Nephron (organoid): ENCODE measurements around the gene TECRL.

Experiments used
- H3K27ac Mint-ChIP-seq, 3 experiments: 2 replicates each; pipeline ENCODE4 v1.8.0; 2020; ENCODE audit warnings: mixed read lengths in 3 of 3, mild to moderate bottlenecking in 2 of 3, moderate library complexity in 1 of 3
- H3K27me3 Mint-ChIP-seq: 2 replicates; pipeline ENCODE4 v1.8.0; 2021; ENCODE audit warnings: low read depth, mild to moderate bottlenecking, moderate library complexity, mixed read lengths
- H3K36me3 Mint-ChIP-seq: 2 replicates; pipeline ENCODE4 v1.8.0; 2020; ENCODE audit warnings: low read depth, mixed read lengths
- H3K4me1 Mint-ChIP-seq: 2 replicates; pipeline ENCODE4 v1.8.0; 2020; ENCODE audit warnings: mixed read lengths
- H3K4me3 Mint-ChIP-seq, 3 experiments: 2 replicates each; pipeline ENCODE4 v1.8.0; 2020; ENCODE audit warnings: mild to moderate bottlenecking in 3 of 3, mixed read lengths in 3 of 3, moderate library complexity in 2 of 3
- H3K9me3 Mint-ChIP-seq: 2 replicates; pipeline ENCODE4 v1.8.0; 2020; ENCODE audit warnings: mixed read lengths
- TF ChIP-seq, protein P1 (sequence below), 3 experiments: fragments of 200-600 bp; sonication (generic); IDR thresholded peaks; one replicate each; pipeline ENCODE4 v1.5.0; 2021; ENCODE audit warnings: antibody characterized with exemption in 3 of 3; ENCODE audit not compliant: unreplicated experiment in 3 of 3

TECRL gene

DNA sequence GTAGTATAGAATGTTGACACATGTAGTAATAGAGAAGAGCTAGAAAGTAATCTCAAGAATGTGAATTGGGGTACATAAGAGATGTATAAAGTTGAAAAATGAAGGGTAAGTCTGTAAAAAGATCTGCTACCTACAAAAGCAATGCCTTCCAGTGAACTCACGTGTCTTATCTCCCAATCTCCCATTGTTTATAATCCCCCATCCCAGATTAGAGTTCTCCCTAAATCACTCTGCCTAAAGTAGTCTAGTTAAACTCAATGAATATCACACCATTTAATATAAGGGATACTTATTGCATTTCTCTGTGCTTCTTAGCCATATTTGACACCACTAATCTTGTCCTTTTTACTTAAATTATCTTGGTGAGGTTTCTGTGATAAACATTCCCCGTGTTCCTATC, 6.6 kb downstream of the TECRL start:
- TF ChIP-seq, protein P1, sequence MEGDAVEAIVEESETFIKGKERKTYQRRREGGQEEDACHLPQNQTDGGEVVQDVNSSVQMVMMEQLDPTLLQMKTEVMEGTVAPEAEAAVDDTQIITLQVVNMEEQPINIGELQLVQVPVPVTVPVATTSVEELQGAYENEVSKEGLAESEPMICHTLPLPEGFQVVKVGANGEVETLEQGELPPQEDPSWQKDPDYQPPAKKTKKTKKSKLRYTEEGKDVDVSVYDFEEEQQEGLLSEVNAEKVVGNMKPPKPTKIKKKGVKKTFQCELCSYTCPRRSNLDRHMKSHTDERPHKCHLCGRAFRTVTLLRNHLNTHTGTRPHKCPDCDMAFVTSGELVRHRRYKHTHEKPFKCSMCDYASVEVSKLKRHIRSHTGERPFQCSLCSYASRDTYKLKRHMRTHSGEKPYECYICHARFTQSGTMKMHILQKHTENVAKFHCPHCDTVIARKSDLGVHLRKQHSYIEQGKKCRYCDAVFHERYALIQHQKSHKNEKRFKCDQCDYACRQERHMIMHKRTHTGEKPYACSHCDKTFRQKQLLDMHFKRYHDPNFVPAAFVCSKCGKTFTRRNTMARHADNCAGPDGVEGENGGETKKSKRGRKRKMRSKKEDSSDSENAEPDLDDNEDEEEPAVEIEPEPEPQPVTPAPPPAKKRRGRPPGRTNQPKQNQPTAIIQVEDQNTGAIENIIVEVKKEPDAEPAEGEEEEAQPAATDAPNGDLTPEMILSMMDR (IDR thresholded peaks at IDR 0.05; ENCODE audit: unreplicated experiment in 3 of 3) = no peak
- Mint-ChIP-seq H3K27me3 (no peaks in the 10 kb centered on the region), H3K36me3 (no peaks in the 10 kb centered on the region), H3K27ac (no peak overlapping the region), H3K9me3 (peaks cover 6% of the 10 kb centered on the region), H3K4me1 (no peaks in the 10 kb centered on the region), H3K4me3 (no peak overlapping the region)

DNA sequence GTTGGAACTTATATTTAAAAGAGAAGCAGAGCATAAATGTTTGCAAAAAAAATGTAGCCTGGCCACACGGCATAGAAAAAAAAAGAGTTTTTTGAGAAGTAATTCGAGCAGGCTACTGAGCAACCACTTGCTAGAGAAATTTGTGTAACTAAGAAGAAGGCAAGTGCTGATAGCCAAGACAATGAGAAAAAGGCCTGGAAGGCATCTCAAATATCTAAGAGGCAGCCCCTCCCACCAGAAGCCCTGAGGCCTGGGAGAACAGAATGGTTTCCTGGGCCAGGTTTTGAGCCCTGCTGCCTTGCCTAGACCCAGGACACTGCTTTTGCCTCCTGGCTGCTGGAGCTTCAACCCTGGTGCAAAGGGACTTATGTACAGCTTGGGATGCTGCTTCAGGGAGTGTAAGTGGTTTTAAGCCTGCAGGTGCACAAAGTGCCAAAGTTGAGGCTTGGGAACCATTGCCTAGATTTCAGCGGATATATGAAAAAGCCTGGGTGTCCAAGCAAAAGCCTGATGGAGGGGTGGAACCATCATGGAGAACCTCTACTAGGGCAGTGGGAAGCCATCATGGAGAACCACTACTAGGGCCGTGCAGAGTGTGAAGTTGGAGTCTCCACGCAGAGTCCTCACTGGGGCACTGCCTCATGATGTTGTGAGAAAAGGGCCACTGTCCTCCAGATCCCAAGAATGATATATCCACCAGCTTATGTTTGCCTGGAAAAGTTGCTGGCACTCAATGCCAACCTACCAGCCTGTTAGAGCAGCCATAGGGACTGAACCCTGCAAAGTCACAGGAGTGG, 9.7 kb downstream of the TECRL start:
- no peak overlapping the region for H3K27ac Mint-ChIP-seq
- no peak overlapping the region for H3K4me3 Mint-ChIP-seq
- H3K9me3 Mint-ChIP-seq = peaks cover 6% of the 10 kb centered on the region

DNA sequence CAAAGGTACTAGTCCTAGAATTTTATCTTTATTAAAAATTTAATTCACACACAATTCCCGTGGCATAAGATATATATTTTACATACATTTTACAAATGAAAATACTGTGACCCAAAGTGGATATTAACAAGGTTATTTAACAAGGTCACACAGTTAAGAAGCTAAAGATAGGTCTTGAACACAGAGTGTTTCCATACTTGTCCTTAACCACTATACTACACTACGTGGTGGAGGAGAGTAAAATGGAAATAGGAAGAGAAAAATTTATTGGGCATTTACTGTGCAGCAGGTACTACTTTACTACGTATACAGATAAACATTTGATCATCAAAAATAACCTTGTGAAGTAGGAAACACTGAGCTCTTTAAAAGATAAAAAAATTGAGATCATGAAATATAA, 14.8 kb downstream of the TECRL start:
- H3K4me1 Mint-ChIP-seq = no peaks in the 10 kb centered on the region

More for the DNA sequence above, 9.7 kb downstream of the TECRL start:
- Mint-ChIP-seq H3K27me3 (no peaks in the 10 kb centered on the region), H3K4me1 (no peaks in the 10 kb centered on the region), H3K36me3 (no peaks in the 10 kb centered on the region)
- TF ChIP-seq, protein P1 (IDR thresholded peaks at IDR 0.05; ENCODE audit: unreplicated experiment in 3 of 3) = no peak

DNA sequence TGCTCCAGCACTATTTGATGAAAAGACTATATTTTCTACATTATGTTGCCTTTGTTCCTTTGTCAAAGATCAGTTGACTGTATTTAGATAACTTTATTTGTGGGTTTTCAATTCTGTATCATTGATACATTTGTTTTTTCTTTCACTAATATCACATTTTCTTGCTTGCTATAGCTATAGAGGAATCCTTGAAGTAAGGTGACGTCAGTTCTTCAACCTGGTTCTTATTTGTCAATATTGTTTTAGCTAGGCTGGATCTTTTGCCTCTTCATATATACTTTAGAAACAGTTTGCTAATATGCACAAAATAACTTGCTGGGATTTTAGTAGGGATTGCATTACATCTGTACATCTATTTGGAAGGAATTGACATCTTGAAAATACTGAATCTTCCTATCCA, 21.0 kb downstream of the TECRL start:
- H3K36me3 Mint-ChIP-seq = no peaks in the 10 kb centered on the region
- H3K27me3 Mint-ChIP-seq = no peaks in the 10 kb centered on the region
- H3K27ac Mint-ChIP-seq = no peak overlapping the region
- H3K4me3 Mint-ChIP-seq = no peak overlapping the region
- H3K9me3 Mint-ChIP-seq = no peaks in the 10 kb centered on the region
- H3K4me1 Mint-ChIP-seq = no peaks in the 10 kb centered on the region
- TF ChIP-seq, protein P1 (IDR thresholded peaks at IDR 0.05; ENCODE audit: unreplicated experiment in 3 of 3) = no peak

More for the DNA sequence above, 14.8 kb downstream of the TECRL start:
- Mint-ChIP-seq H3K4me3 (no peak overlapping the region), H3K27me3 (no peaks in the 10 kb centered on the region), H3K27ac (no peak overlapping the region), H3K9me3 (peaks cover 3% of the 10 kb centered on the region), H3K36me3 (no peaks in the 10 kb centered on the region)
- TF ChIP-seq, protein P1 (IDR thresholded peaks at IDR 0.05; ENCODE audit: unreplicated experiment in 3 of 3) = no peak

DNA sequence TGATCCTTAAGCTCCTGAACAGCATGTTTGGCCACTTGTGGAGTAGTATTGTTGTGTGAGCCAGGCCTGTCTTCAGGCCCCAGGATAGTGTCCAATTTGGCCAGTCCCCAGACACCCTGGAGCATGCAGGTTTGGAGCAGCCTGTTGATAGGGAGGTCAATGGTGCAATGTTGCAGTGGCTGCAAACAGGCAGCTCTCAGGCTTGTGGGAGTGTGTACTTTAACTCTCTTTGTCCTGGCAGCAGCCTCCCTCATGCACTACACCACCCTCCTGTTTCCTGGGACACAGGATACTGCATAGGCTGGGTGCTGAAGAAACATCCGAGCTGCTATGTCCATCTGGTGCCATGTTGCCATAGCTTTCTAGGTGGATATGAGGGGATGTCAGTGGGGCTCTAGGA, 24.0 kb downstream of the TECRL start:
- no peak overlapping the region for H3K4me3 Mint-ChIP-seq
- H3K27ac Mint-ChIP-seq = no peak overlapping the region
- TF ChIP-seq, protein P1 (IDR thresholded peaks at IDR 0.05; ENCODE audit: unreplicated experiment in 3 of 3) = no peak
- no peaks in the 10 kb centered on the region for H3K36me3 Mint-ChIP-seq
- no peaks in the 10 kb centered on the region for H3K27me3 Mint-ChIP-seq
- no peaks in the 10 kb centered on the region for H3K4me1 Mint-ChIP-seq
- H3K9me3 Mint-ChIP-seq = no peaks in the 10 kb centered on the region
